Measurements from ENCODE around the gene GRIK4.

DNA sequence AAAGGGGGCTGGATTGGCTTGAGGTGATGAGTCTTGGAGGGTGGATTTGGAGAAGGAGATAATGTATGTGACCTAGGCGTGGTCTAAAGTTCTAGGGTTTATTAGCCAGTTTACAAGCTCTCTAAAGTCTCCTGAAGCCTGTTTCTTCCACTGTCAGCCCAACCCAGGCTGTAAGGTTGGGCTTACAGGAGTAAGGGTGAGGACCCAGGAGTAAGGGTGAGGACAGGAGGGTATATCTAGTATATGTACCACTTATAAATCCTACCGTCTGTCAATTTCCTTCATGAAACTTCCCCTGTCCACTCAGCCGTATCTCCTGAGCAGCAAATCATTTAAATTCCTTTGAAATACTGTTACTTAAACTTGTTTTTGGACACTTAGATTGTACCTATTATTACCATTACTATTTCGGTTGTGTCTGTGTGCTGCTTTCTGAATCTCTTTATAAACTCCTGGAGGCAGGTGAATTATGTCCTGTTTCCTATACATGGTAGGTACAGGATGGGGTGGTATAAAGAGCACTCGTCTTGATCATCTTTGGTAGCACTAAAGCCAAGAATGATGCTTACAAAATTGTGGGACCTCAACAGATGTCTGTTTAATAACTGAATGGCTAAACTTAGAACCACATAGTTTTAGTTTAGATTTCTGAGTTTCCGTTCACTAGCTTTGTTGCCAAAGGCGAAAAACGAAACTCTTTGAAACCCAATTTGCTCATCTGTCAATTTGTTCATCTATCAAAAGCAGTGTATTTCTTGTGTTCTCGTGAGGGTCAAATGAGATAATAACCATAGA is 192.0 kb downstream of the GRIK4 start:
- TF ChIP-seq EZH2 (IDR thresholded peaks at IDR 0.05; ENCODE audit: insufficient read depth, low read length) (no peak), CTCF (IDR thresholded peaks at IDR 0.05; ENCODE audit: insufficient read depth, low read depth, low read length) (no peak)
